Natural killer cell (primary cell): ENCODE results near the gene SLC4A5. TPM values are rescaled to one million over a fixed set of nuclear protein-coding genes. Genes with fewer than 3 reads are reported as not detected.
"Not testable (repeated sequence)": the region's sequence is repeated elsewhere in the genome, so short reads cannot be mapped to it uniquely, and the experiment has no call there.

Experiments
- ATAC-seq, 3 donors: fragments of 150-1000 bp in 2 of 3; fragments of 200-7000 bp in 1 of 3; cut with Tn5 transposase; 1 replicate in 1 of 3; 2 replicates in 2 of 3; pipeline ENCODE4 v1.10.0; 2021; ENCODE audit warnings: mild to moderate bottlenecking in 2 of 3, moderate library complexity in 2 of 3
- DNase-seq, 2 donors: peaks; one replicate each; pipeline versions ENCODE4 v3.0.0 to v3.0.0-alpha.2; 2013 to 2021; ENCODE audit warnings: mixed read lengths in 1 of 2
- H3K27ac ChIP-seq: one replicate; pipeline ENCODE4 v1.5.1; 2013; ENCODE audit warnings: mild to moderate bottlenecking, low read length
- H3K27me3 ChIP-seq: one replicate; pipeline ENCODE4 v1.6.1; 2013; ENCODE audit warnings: low read length; ENCODE audit not compliant: control insufficient read depth, insufficient read depth
- H3K36me3 ChIP-seq: one replicate; pipeline ENCODE4 v1.6.1; 2013; ENCODE audit warnings: low read length; ENCODE audit not compliant: control insufficient read depth, insufficient read depth
- H3K4me1 ChIP-seq: one replicate; pipeline ENCODE4 v1.6.1; 2013; ENCODE audit warnings: low read length; ENCODE audit not compliant: control insufficient read depth, insufficient read depth
- H3K4me3 ChIP-seq: one replicate; pipeline ENCODE4 v1.5.1; 2013; ENCODE audit warnings: low read length
- H3K9me3 ChIP-seq: one replicate; pipeline ENCODE4 v1.6.1; 2013; ENCODE audit warnings: low read length; ENCODE audit not compliant: control insufficient read depth, insufficient read depth
- H3K27ac Mint-ChIP-seq, 2 donors: one replicate each; pipeline ENCODE4 v1.8.0; 2022; ENCODE audit warnings: mild to moderate bottlenecking in 2 of 2, mixed read lengths in 2 of 2, moderate library complexity in 1 of 2
- H3K27me3 Mint-ChIP-seq, 2 donors: one replicate each; pipeline ENCODE4 v1.8.0; 2022; ENCODE audit warnings: low read depth in 2 of 2, mixed read lengths in 2 of 2
- H3K36me3 Mint-ChIP-seq: one replicate; pipeline ENCODE4 v1.8.0; 2022; ENCODE audit warnings: mixed read lengths
- H3K4me1 Mint-ChIP-seq, 2 donors: one replicate each; pipeline ENCODE4 v1.8.0; 2022; ENCODE audit warnings: mixed read lengths in 2 of 2
- H3K4me3 Mint-ChIP-seq: one replicate; pipeline ENCODE4 v1.8.0; 2022; ENCODE audit warnings: mild to moderate bottlenecking, moderate library complexity, mixed read lengths
- H3K9me3 Mint-ChIP-seq, 2 donors: one replicate each; pipeline ENCODE4 v1.8.0; 2022; ENCODE audit warnings: mixed read lengths in 2 of 2
- CTCF ChIP-seq: fragments of 200-600 bp; IDR thresholded peaks from one replicate; pipeline ENCODE4 v1.8.0; 2022; ENCODE audit warnings: antibody characterized with exemption
- WGBS: methylation state at CpG from one replicate; pipeline ENCODE4 v1.1.7; 2013; ENCODE audit warnings: missing lambda C conversion rate; ENCODE audit not compliant: insufficient coverage; 5-methylcytosine and 5-hydroxymethylcytosine counted together
- intact Hi-C: fragments of 100-400 bp; cut with micrococcal nuclease; formaldehyde crosslinking; loops from one replicate; pipeline ENCODE4 v1.14.2; 2022
- total RNA-seq, 4 donors: library from RNA; stranded (reverse); fragments of 120-200 nt in 1 of 4; gene quantifications; one replicate each; pipeline versions ENCODE4 v1.2.3 to v1.2.4, GENCODE V29; 2013 to 2022

The SLC4A5 gene
- total RNA-seq, 3 donors from 2014 or later (not counting 1 experiment from before 2014, with no cell fraction given), result 5.3 to 8.4 (median 8.0) TPM

- H3K9me3 ChIP-seq, result no peaks in the 10 kb centered on the region
- peaks cover 0 to 4% of the 10 kb centered on the region in 2 donors for H3K27me3 Mint-ChIP-seq
- no peak overlapping the region for H3K27ac Mint-ChIP-seq
- H3K27me3 ChIP-seq, result no peaks in the 10 kb centered on the region
- no peaks in the 10 kb centered on the region for H3K4me1 Mint-ChIP-seq
- no peak overlapping the region for H3K27ac ChIP-seq
- no peak overlapping the region for H3K4me3 Mint-ChIP-seq
- TF ChIP-seq CTCF, result no peak
- intact Hi-C loops, result no loop called here
- H3K36me3 ChIP-seq, result no peaks in the 10 kb centered on the region
- WGBS, result 96% methylated on average over 6 of the region's 6 CpGs
- no peak overlapping the region for H3K4me3 ChIP-seq
- H3K9me3 Mint-ChIP-seq, result no peaks in the 10 kb centered on the region
- ATAC-seq (no peak), DNase-seq (no peak)
- H3K36me3 Mint-ChIP-seq, result no peaks in the 10 kb centered on the region
- H3K4me1 ChIP-seq, result peaks cover 18% of the 10 kb centered on the region
Observed at GRCh38 chr2:74188018-74188601, 155.1 kb downstream of the SLC4A5 start.

- H3K4me3 Mint-ChIP-seq, H3K27me3 ChIP-seq, H3K9me3 ChIP-seq, DNase-seq, H3K4me1 Mint-ChIP-seq, ATAC-seq, H3K27me3 Mint-ChIP-seq, H3K4me3 ChIP-seq, H3K36me3 Mint-ChIP-seq, H3K36me3 ChIP-seq, H3K9me3 Mint-ChIP-seq, H3K27ac Mint-ChIP-seq, intact Hi-C loops: not testable (repeated sequence)
- Histone ChIP-seq H3K27ac (peak overlapping the region; percentile 74), H3K4me1 (peaks cover 22% of the 10 kb centered on the region)
- WGBS, result 96% methylated on average over 15 of the region's 15 CpGs
Observed at GRCh38 chr2:74186706-74187105, 156.5 kb downstream of the SLC4A5 start.

GRCh38 chr2:74186038-74186437 lies 157.2 kb downstream of the SLC4A5 start:
- no peaks in the 10 kb centered on the region for H3K9me3 Mint-ChIP-seq
- peak in 1 of 2 donors; percentile 77 for DNase-seq
- WGBS, result 46% methylated on average over 9 of the region's 9 CpGs
- Histone ChIP-seq H3K27ac (peak overlapping the region; percentile 74), H3K9me3 (no peaks in the 10 kb centered on the region), H3K4me3 (no peak overlapping the region), H3K4me1 (peaks cover 22% of the 10 kb centered on the region), H3K36me3 (no peaks in the 10 kb centered on the region), H3K27me3 (no peaks in the 10 kb centered on the region)
- H3K4me1 Mint-ChIP-seq, result no peaks in the 10 kb centered on the region
- peaks cover 0 to 2% of the 10 kb centered on the region in 2 donors for H3K27me3 Mint-ChIP-seq
- no peak overlapping the region for H3K4me3 Mint-ChIP-seq
- TF ChIP-seq CTCF, result no peak
- ATAC-seq, result peak; percentile 81 to 93 (median 92)
- peak overlapping the region in 1 of 2 donors; percentile 16 for H3K27ac Mint-ChIP-seq
- intact Hi-C loops, result no loop called here
- H3K36me3 Mint-ChIP-seq, result no peaks in the 10 kb centered on the region

- H3K36me3 Mint-ChIP-seq, result no peaks in the 10 kb centered on the region
- Histone ChIP-seq H3K27me3 (no peaks in the 10 kb centered on the region), H3K4me1 (peaks cover 27% of the 10 kb centered on the region), H3K4me3 (no peak overlapping the region), H3K9me3 (no peaks in the 10 kb centered on the region), H3K27ac (no peak overlapping the region), H3K36me3 (no peaks in the 10 kb centered on the region)
- H3K27ac Mint-ChIP-seq, result no peak overlapping the region
- TF ChIP-seq CTCF, result no peak
- H3K4me1 Mint-ChIP-seq, result peaks cover 0 to 5% of the 10 kb centered on the region in 2 donors
- intact Hi-C loops, result no loop called here
- no peaks in the 10 kb centered on the region for H3K27me3 Mint-ChIP-seq
- WGBS, result 73% methylated on average over 2 of the region's 2 CpGs
- ATAC-seq, result no peak
- no peaks in the 10 kb centered on the region for H3K9me3 Mint-ChIP-seq
- no peak overlapping the region for H3K4me3 Mint-ChIP-seq
- no peak for DNase-seq
Observed at GRCh38 chr2:74183878-74184277, 159.3 kb downstream of the SLC4A5 start.
